Measurements from ENCODE around the gene PI4KB. TPM values are rescaled to one million over a fixed set of nuclear protein-coding genes. Genes with fewer than 3 reads are reported as not detected.

Gene PI4KB
- total and polyA plus RNA-seq, 2 of the 4 experiments (the other 2 are of a cell fraction): 82.4 to 94.5 TPM

GRCh38 chr1:151251656-151252470 is 75.4 kb downstream of the PI4KB start:
- TF ChIP-seq RFX5 (IDR thresholded peaks at IDR 0.05; ENCODE audit: low read depth, low read length) (no peak), RAD21 (IDR thresholded peaks at IDR 0.05; ENCODE audit: low read length) (peak; percentile 75), MAZ (IDR thresholded peaks at IDR 0.05; ENCODE audit: borderline replicate concordance, low read depth, low read length) (no peak), CTCF (conservative IDR thresholded peaks at IDR 0.05; ENCODE audit: low read depth, low read length) (peak; percentile 89), SMC3 (IDR thresholded peaks at IDR 0.05; ENCODE audit: low read depth, low read length) (peak; percentile 64)
- no peak overlapping the region for H3K9ac ChIP-seq (ENCODE audit: low read depth, low read length)
- peaks cover 6 to 16% of the 10 kb centered on the region in 2 experiments; a peak in 2 of 4 replicates for H3K79me1 ChIP-seq (ENCODE audit: low read depth in 1 of 2, low read length in 2 of 2)
- peaks cover 19% of the 10 kb centered on the region for H3K36me3 ChIP-seq (ENCODE audit: control insufficient read depth, insufficient read depth, low read length)
- intact Hi-C loops (cut with micrococcal nuclease) (loop anchor here (1.0 to 10.0 kb wide), 2 partner anchors 56 to 147 kb away; no protein-coding TSS in a partner anchor), dilution Hi-C loops (cut with HindIII; ENCODE audit: low sequenced_read_pairs, unreplicated experiment) (no loop called here), in situ Hi-C loops (cut with MboI; ENCODE audit: low sequenced_read_pairs) (loop anchor here (5.0 kb wide), 1 partner anchor 55 kb away; the partner anchor contains the start of gene PIP5K1A)
- no peak overlapping the region for H2AK5ac ChIP-seq (ENCODE audit: low read depth, low read length)
- peaks cover 7% of the 10 kb centered on the region for H3K4me1 ChIP-seq (ENCODE audit: control insufficient read depth, insufficient read depth, low read length)
- H3K9me1 ChIP-seq (ENCODE audit: insufficient read depth, low read length): no peaks in the 10 kb centered on the region
- no peak overlapping the region for H2BK20ac ChIP-seq (ENCODE audit: low read depth, low read length)
- H4K91ac ChIP-seq (ENCODE audit: insufficient read depth, low read depth, low read length): no peak overlapping the region
- H3K56ac ChIP-seq (ENCODE audit: extremely low read depth, insufficient read depth, low read length): no peak overlapping the region
- no peaks in the 10 kb centered on the region for H3K9me3 ChIP-seq (ENCODE audit: control insufficient read depth, insufficient read depth, low read length)
- H2AK9ac ChIP-seq (replicated peaks; ENCODE audit: low read depth, low read length, poor library complexity): no peak overlapping the region
- no peak overlapping the region for H3K4me3 ChIP-seq (ENCODE audit: insufficient read depth, low read depth, low read length)
- H4K20me1 ChIP-seq (ENCODE audit: insufficient read depth, low read length): 0 out of 2 replicates have a peak, but pooled peaks cover 4% of the 10 kb centered on the region
- no peak overlapping the region for H4K8ac ChIP-seq (ENCODE audit: low read depth in 2 of 2, low read length in 2 of 2)
- H3K4me2 ChIP-seq (ENCODE audit: low read depth, low read length): no peak overlapping the region
- H2BK120ac ChIP-seq (ENCODE audit: low read depth, low read length): no peak overlapping the region
- H2BK15ac ChIP-seq (ENCODE audit: low read depth, low read length): no peak overlapping the region
- H2BK5ac ChIP-seq (ENCODE audit: low read depth, low read length, poor library complexity, severe bottlenecking): no peak overlapping the region
- ChIA-PET CTCF (interaction anchor here (0.6 to 1.5 kb wide), 8 partner anchors 9 to 62 kb away, joined by 3 to 7 read pairs (median 4); partner anchors contain the start of gene VPS72), POLR2A (ENCODE audit: unreplicated experiment) (no interaction called here)
- H3K27me3 ChIP-seq (ENCODE audit: control insufficient read depth, insufficient read depth, low read length): no peaks in the 10 kb centered on the region
- no peak overlapping the region for H3K18ac ChIP-seq (ENCODE audit: low read depth, low read length)
- H3K14ac ChIP-seq (replicated peaks; ENCODE audit: low read depth, low read length): no peak overlapping the region
- H4K5ac ChIP-seq (ENCODE audit: low read depth, low read length): no peak overlapping the region
- DNase-seq (peak; percentile 85), ATAC-seq (ENCODE audit: low read depth) (peak; percentile 55)
- BruUV-seq (replicated peaks): no TSS peak
- no peak overlapping the region for H2AFZ ChIP-seq (replicated peaks; ENCODE audit: low read length, poor library complexity)
- no peak overlapping the region for H3K23ac ChIP-seq (ENCODE audit: low read depth, low read length)
- no peak overlapping the region for H3K27ac ChIP-seq (ENCODE audit: insufficient read depth, low read length)
- WGBS, 2 experiments (ENCODE audit: extremely low coverage in 2 of 2, insufficient read length in 1 of 2): 91% methylated on average over 4 of the region's 16 CpGs; no CpG with 5 or more reads in 1 of the 2 experiments
- no peak overlapping the region for H3K4ac ChIP-seq (ENCODE audit: low read depth, low read length)

All from IMR-90 (cell line).